Neural cell (in vitro differentiated cells): ENCODE data around the gene PDIA4. TPM values are rescaled to one million over a fixed set of nuclear protein-coding genes. Genes with fewer than 3 reads are reported as not detected.

ENCODE experiments used
- H2AFZ ChIP-seq: fragments of 200-600, 300-800 bp; sonication (generic), shearing (Covaris generic); 2 replicates; pipeline ENCODE4 v1.6.0; 2014; ENCODE audit warnings: low read depth, mild to moderate bottlenecking, antibody characterized with exemption, low read length, moderate library complexity
- H3F3A ChIP-seq: fragments of 200-600 bp; shearing (Covaris generic); 2 replicates; pipeline ENCODE4 v1.6.1; 2016; ENCODE audit warnings: mild to moderate bottlenecking, moderate library complexity, mixed read lengths, antibody characterized with exemption, low read length; ENCODE audit not compliant: insufficient read depth, poor library complexity, severe bottlenecking
- H3K27ac ChIP-seq: fragments of 200-600, 300-800 bp; sonication (generic), shearing (Covaris generic); 2 replicates; pipeline ENCODE4 v1.5.1; 2014; ENCODE audit warnings: mild to moderate bottlenecking, low read length, moderate library complexity
- H3K27me3 ChIP-seq: fragments of 300-800, 200-600 bp; sonication (generic), shearing (Covaris generic); 2 replicates; pipeline ENCODE4 v1.6.0; 2014; ENCODE audit warnings: mild to moderate bottlenecking, low read depth, low read length, moderate library complexity; ENCODE audit not compliant: insufficient read depth
- H3K36me3 ChIP-seq: fragments of 300-800, 200-600 bp; sonication (generic), shearing (Covaris generic); 2 replicates; pipeline ENCODE4 v1.5.1; 2014; ENCODE audit warnings: mild to moderate bottlenecking, antibody characterized with exemption, low read length, moderate library complexity; ENCODE audit not compliant: insufficient read depth
- H3K4me2 ChIP-seq: fragments of 300-800, 200-600 bp; sonication (generic), shearing (Covaris generic); 2 replicates; pipeline ENCODE4 v1.6.0; 2014; ENCODE audit warnings: mild to moderate bottlenecking, low read length
- H3K4me3 ChIP-seq: fragments of 300-800, 200-600 bp; sonication (generic), shearing (Covaris generic); 2 replicates; pipeline ENCODE4 v1.5.1; 2014; ENCODE audit warnings: mild to moderate bottlenecking, low read length, moderate library complexity
- H3K79me2 ChIP-seq: fragments of 200-600 bp; shearing (Covaris generic); replicated peaks from 2 replicates; pipeline ENCODE4 v1.6.0; 2014; ENCODE audit warnings: mild to moderate bottlenecking, low read length, moderate library complexity; ENCODE audit not compliant: insufficient read depth
- H3K9ac ChIP-seq: fragments of 300-800, 200-600 bp; sonication (generic), shearing (Covaris generic); 2 replicates; pipeline ENCODE4 v1.6.1; 2016; ENCODE audit warnings: mild to moderate bottlenecking, low read length, mixed read lengths
- H3K9me2 ChIP-seq: fragments of 200-600 bp; shearing (Covaris generic); 2 replicates; pipeline ENCODE4 v1.6.1; 2016; ENCODE audit warnings: mild to moderate bottlenecking, low read length, mixed read lengths; ENCODE audit not compliant: insufficient read depth
- H3K9me3 ChIP-seq: fragments of 200-600, 300-800 bp; sonication (generic), shearing (Covaris generic); 2 replicates; pipeline ENCODE4 v1.6.1; 2016; ENCODE audit warnings: mild to moderate bottlenecking, mixed run types, low read length, moderate library complexity, mixed read lengths
- H4K20me1 ChIP-seq: fragments of 200-600 bp; shearing (Covaris generic); 2 replicates; pipeline ENCODE4 v1.6.1; 2016; ENCODE audit warnings: mild to moderate bottlenecking, mixed run types; ENCODE audit not compliant: insufficient read depth
- EP300 ChIP-seq: fragments of 450-650 bp; conservative IDR thresholded peaks from 2 replicates; pipeline ENCODE4 v1.6.1; 2014; ENCODE audit warnings: antibody characterized with exemption, mild to moderate bottlenecking, moderate library complexity; ENCODE audit not compliant: poor library complexity, severe bottlenecking
- EZH2 ChIP-seq: fragments of 200-600, 300-800 bp; shearing (Covaris generic), sonication (generic); IDR thresholded peaks from 2 replicates; pipeline ENCODE4 v1.6.1; 2014; ENCODE audit warnings: antibody characterized with exemption, low read length, borderline replicate concordance, mild to moderate bottlenecking; ENCODE audit not compliant: insufficient read depth, poor library complexity, severe bottlenecking
- MXI1 ChIP-seq: fragments of 450-650 bp; conservative IDR thresholded peaks from 2 replicates; pipeline ENCODE4 v1.6.1; 2014; ENCODE audit warnings: antibody characterized with exemption, mild to moderate bottlenecking; ENCODE audit not compliant: poor library complexity, severe bottlenecking
- POLR2AphosphoS5 ChIP-seq: IDR thresholded peaks from 2 replicates; pipeline ENCODE4 v1.6.1; 2012
- RAD21 ChIP-seq: fragments of 450-650 bp; conservative IDR thresholded peaks from 2 replicates; pipeline ENCODE4 v1.6.1; 2014; ENCODE audit warnings: antibody characterized with exemption, mild to moderate bottlenecking, moderate library complexity
- REST ChIP-seq: IDR thresholded peaks from 2 replicates; pipeline ENCODE4 v1.6.1; 2012; ENCODE audit warnings: borderline replicate concordance
- SMC3 ChIP-seq: fragments of 450-650 bp; conservative IDR thresholded peaks from 2 replicates; pipeline ENCODE4 v1.6.1; 2014; ENCODE audit warnings: antibody characterized with exemption, mild to moderate bottlenecking, moderate library complexity; ENCODE audit not compliant: poor library complexity
- TAF1 ChIP-seq: IDR thresholded peaks from 2 replicates; pipeline ENCODE4 v1.6.1; 2012; ENCODE audit warnings: low read depth
- polyA plus RNA-seq: library from polyadenylated mRNA; depleted of rRNA; stranded (reverse); fragments of >200 nt; gene quantifications from 2 replicates; pipeline ENCODE4 v1.2.3, GENCODE V29; 2014
- TF ChIP-seq, protein P1 (sequence below): fragments of 450-650 bp; IDR thresholded peaks from 2 replicates; pipeline ENCODE4 v1.5.1; 2014; ENCODE audit warnings: antibody characterized with exemption, mild to moderate bottlenecking, moderate library complexity; ENCODE audit not compliant: poor library complexity, severe bottlenecking

The PDIA4 gene
- polyA plus RNA-seq, 1 donor from 2014 or later, result 41.8 TPM

- no peak for TF ChIP-seq SMC3
- no peak for TF ChIP-seq MXI1
- no peak for TF ChIP-seq EZH2
- no peak for TF ChIP-seq TAF1
- no peak for TF ChIP-seq REST
- no peak for TF ChIP-seq EP300
- TF ChIP-seq POLR2AphosphoS5, result no peak
- no peak for TF ChIP-seq RAD21
- TF ChIP-seq, protein P1, sequence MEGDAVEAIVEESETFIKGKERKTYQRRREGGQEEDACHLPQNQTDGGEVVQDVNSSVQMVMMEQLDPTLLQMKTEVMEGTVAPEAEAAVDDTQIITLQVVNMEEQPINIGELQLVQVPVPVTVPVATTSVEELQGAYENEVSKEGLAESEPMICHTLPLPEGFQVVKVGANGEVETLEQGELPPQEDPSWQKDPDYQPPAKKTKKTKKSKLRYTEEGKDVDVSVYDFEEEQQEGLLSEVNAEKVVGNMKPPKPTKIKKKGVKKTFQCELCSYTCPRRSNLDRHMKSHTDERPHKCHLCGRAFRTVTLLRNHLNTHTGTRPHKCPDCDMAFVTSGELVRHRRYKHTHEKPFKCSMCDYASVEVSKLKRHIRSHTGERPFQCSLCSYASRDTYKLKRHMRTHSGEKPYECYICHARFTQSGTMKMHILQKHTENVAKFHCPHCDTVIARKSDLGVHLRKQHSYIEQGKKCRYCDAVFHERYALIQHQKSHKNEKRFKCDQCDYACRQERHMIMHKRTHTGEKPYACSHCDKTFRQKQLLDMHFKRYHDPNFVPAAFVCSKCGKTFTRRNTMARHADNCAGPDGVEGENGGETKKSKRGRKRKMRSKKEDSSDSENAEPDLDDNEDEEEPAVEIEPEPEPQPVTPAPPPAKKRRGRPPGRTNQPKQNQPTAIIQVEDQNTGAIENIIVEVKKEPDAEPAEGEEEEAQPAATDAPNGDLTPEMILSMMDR, result no peak
- no peaks in the 10 kb centered on the region for H3K9me2 ChIP-seq
- no peaks in the 10 kb centered on the region for H3K79me2 ChIP-seq
- H4K20me1 ChIP-seq, result no peaks in the 10 kb centered on the region
- no peak overlapping the region for H3K4me2 ChIP-seq
- peaks cover 1% of the 10 kb centered on the region for H3F3A ChIP-seq
- no peaks in the 10 kb centered on the region for H3K36me3 ChIP-seq
- H3K9me3 ChIP-seq, result no peaks in the 10 kb centered on the region
- no peak overlapping the region for H3K4me3 ChIP-seq
- H3K27me3 ChIP-seq, result no peaks in the 10 kb centered on the region
- H3K9ac ChIP-seq, result no peak overlapping the region
- H3K27ac ChIP-seq, result no peak overlapping the region
- no peak overlapping the region for H2AFZ ChIP-seq
Measured at GRCh38 chr7:148993193-148993592, 35.1 kb downstream of the PDIA4 start.

DNA sequence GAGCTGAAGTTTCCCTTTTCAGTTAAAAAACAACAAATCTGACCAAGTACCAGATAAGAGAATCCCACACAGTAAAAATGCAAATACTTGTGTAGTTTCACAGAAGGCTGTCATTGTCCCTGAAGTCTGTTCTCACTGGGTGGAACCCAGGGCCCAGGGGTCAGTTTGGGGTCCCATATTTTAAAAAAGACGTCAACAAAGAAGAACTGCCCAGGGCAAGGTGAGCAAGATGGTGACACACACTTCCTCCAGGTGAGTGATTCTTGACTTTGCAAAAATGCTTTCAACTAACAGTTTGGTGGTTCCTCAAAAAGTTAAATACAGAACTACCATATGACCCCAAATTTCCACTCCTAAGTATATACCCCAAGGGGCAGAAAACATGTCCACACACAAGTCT lies 36.8 kb downstream of the PDIA4 start:
- H3K4me3 ChIP-seq, result no peak overlapping the region
- no peak overlapping the region for H3K27ac ChIP-seq
- no peak for TF ChIP-seq RAD21
- no peak for TF ChIP-seq EZH2
- TF ChIP-seq TAF1, result no peak
- no peak for TF ChIP-seq SMC3
- no peak overlapping the region for H2AFZ ChIP-seq
- no peak overlapping the region for H3K4me2 ChIP-seq
- H3K9me2 ChIP-seq, result no peaks in the 10 kb centered on the region
- peaks cover 8% of the 10 kb centered on the region for H3F3A ChIP-seq
- no peaks in the 10 kb centered on the region for H4K20me1 ChIP-seq
- no peak overlapping the region for H3K9ac ChIP-seq
- no peaks in the 10 kb centered on the region for H3K79me2 ChIP-seq
- no peaks in the 10 kb centered on the region for H3K9me3 ChIP-seq
- H3K36me3 ChIP-seq, result no peaks in the 10 kb centered on the region
- H3K27me3 ChIP-seq, result no peaks in the 10 kb centered on the region
